Activated CD4-positive, alpha-beta T cell treated with anti-CD3 and anti-CD28 coated beads, Interleukin-2, amount 10 ng/mL, durations not matched to agents 7 days and 5 days (primary cell): ENCODE data around the gene GTF3C5. TPM values are rescaled to one million over a fixed set of nuclear protein-coding genes. Genes with fewer than 3 reads are reported as not detected.
"Not testable (repeated sequence)": the region's sequence is repeated elsewhere in the genome, so short reads cannot be mapped to it uniquely, and the experiment has no call there.

Experiments used
- CTCF ChIA-PET: fragments of 350-600 bp; sonication (Branson Sonifier 250); formaldehyde crosslinking; loops from one replicate; lab custom pipeline; 2021; ENCODE audit warnings: antibody characterized with exemption; lab: Charles Lee
- POLR2A ChIA-PET: fragments of 350-600 bp; sonication (Branson Sonifier 250); formaldehyde crosslinking; loops from one replicate; lab custom pipeline; 2021; ENCODE audit warnings: antibody characterized with exemption; lab: Charles Lee
- DNase-seq: peaks from one replicate; pipeline ENCODE4 v3.0.0-alpha.2; 2020
- H3K27ac Mint-ChIP-seq: one replicate; pipeline ENCODE4 v1.8.0; 2021; ENCODE audit warnings: mild to moderate bottlenecking, moderate library complexity, mixed read lengths
- H3K27me3 Mint-ChIP-seq: one replicate; pipeline ENCODE4 v1.8.0; 2021; ENCODE audit warnings: mixed read lengths
- H3K36me3 Mint-ChIP-seq: one replicate; pipeline ENCODE4 v1.8.0; 2021; ENCODE audit warnings: low read depth, mixed read lengths
- H3K4me1 Mint-ChIP-seq: one replicate; pipeline ENCODE4 v1.8.0; 2021; ENCODE audit warnings: mixed read lengths
- H3K4me3 Mint-ChIP-seq: one replicate; pipeline ENCODE4 v1.8.0; 2021; ENCODE audit warnings: mild to moderate bottlenecking, moderate library complexity, mixed read lengths
- H3K9me3 Mint-ChIP-seq: one replicate; pipeline ENCODE4 v1.8.0; 2021; ENCODE audit warnings: mixed read lengths
- total RNA-seq, 2 experiments: library from RNA; stranded (reverse); gene quantifications; one replicate each; pipeline ENCODE4 v1.2.3, GENCODE V29; 2021

GTF3C5 gene
- total RNA-seq, 2 experiments from 2014 or later, result 75.1 to 87.9 TPM

DNA sequence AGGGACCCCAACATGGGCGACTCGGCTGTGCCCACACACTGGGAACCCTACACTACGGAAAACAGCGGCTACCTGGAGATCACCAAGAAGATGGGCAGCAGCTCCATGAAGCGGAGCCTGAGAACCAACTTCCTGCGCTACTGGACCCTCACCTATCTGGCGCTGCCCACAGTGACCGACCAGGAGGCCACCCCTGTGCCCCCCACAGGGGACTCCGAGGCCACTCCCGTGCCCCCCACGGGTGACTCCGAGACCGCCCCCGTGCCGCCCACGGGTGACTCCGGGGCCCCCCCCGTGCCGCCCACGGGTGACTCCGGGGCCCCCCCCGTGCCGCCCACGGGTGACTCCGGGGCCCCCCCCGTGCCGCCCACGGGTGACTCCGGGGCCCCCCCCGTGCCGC is 40.2 kb downstream of the GTF3C5 start:
- H3K4me3 Mint-ChIP-seq, H3K4me1 Mint-ChIP-seq, H3K36me3 Mint-ChIP-seq, H3K27ac Mint-ChIP-seq, CTCF ChIA-PET, H3K27me3 Mint-ChIP-seq, H3K9me3 Mint-ChIP-seq, DNase-seq: not testable (repeated sequence)
- POLR2A ChIA-PET, result interaction anchor here (0.6 kb wide), 1 partner anchor 88 kb away, joined by 5 read pairs; no protein-coding TSS in a partner anchor

DNA sequence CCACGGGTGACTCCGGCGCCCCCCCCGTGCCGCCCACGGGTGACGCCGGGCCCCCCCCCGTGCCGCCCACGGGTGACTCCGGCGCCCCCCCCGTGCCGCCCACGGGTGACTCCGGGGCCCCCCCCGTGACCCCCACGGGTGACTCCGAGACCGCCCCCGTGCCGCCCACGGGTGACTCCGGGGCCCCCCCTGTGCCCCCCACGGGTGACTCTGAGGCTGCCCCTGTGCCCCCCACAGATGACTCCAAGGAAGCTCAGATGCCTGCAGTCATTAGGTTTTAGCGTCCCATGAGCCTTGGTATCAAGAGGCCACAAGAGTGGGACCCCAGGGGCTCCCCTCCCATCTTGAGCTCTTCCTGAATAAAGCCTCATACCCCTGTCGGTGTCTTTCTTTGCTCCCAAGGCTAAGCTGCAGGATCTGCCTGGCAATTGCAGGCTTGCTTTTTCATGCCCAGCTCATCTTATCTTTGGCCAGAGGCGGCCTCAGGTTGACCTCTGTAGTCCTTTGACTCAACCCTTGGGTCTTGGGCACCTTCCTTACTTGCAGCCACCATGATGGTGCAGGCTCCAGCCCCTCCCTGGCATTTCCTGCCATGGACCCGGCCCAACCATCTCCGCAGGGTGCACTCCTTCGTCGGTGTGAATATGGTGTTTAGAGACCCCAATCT is 40.8 kb downstream of the GTF3C5 start:
- Mint-ChIP-seq H3K9me3 (no peaks in the 10 kb centered on the region), H3K36me3 (peaks cover 4% of the 10 kb centered on the region), H3K4me1 (no peaks in the 10 kb centered on the region), H3K27ac (no peak overlapping the region), H3K27me3 (peaks cover 7% of the 10 kb centered on the region), H3K4me3 (no peak overlapping the region)
- POLR2A ChIA-PET, result interaction anchor here (0.6 kb wide), 1 partner anchor 87 kb away, joined by 5 read pairs; no protein-coding TSS in a partner anchor
- no peak for DNase-seq
- CTCF ChIA-PET, result no interaction called here

DNA sequence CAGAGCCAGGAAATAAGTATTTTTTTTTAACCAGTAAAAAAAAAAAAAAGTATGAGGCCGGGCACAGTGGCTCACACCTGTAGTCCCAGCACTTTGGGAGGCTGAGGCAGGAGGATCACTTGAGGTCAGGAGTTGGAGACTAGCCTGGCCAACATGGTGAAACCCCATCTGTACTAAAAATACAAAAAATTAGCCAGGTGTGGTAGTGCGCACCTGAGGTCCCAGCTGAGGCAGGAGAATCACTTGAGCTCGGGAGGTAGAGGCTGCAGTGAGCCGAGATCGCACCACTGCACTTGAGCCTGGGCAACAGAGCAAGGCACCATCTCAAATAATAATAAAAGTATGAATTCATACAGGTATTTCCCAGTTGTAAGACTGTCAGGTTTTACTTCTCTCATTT is 41.4 kb downstream of the GTF3C5 start:
- H3K9me3 Mint-ChIP-seq, POLR2A ChIA-PET, H3K4me3 Mint-ChIP-seq, CTCF ChIA-PET, DNase-seq, H3K36me3 Mint-ChIP-seq, H3K27ac Mint-ChIP-seq, H3K4me1 Mint-ChIP-seq, H3K27me3 Mint-ChIP-seq: not testable (repeated sequence)

DNA sequence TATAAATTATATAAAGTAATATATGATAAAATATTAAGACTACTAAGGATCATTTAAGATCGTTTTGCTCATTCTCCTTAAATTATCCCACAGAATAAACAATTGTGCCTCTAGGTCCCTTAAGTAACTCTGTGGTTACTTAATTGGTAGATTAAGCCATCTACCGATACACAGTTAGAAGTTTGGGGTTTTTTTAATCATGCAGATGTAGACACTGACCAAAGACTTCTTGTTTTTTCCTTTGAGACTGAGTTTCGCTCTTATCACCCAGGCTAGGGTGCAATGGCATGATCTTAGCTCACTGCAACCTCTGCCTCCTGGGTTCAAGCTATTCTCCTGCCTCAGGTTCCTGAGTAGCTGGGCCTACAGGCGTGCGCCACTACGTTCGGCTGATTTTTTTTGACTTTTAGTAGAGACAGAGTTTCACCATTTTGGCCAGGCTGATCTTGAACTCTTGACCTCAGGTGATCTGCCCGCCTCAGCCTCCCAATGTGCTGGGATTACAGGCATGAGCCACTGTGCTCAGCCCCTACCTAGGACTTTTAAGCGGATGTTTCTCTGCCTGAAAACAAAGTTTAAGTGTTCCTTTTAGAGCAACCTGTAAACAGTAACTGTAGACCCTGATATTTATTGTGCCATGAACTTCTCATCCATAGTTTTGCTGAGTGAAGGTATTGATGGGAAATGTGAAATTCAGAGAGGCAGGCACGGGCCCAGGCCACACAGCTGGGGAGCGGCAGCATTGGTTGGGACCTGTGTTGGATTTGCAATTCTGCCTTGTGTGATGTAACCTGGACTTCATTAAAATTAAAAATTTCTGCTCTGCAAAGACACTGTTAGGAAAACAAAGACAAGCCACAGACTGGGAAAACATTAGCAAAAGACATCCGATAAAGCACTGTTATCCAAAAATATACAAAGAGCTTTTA is 42.6 kb downstream of the GTF3C5 start:
- no peak overlapping the region for H3K27ac Mint-ChIP-seq
- no peaks in the 10 kb centered on the region for H3K4me1 Mint-ChIP-seq
- H3K27me3 Mint-ChIP-seq, result peaks cover 7% of the 10 kb centered on the region
- POLR2A ChIA-PET, result no interaction called here
- no peak overlapping the region for H3K4me3 Mint-ChIP-seq
- CTCF ChIA-PET, result interaction anchor here (1.3 kb wide), 1 partner anchor 51 kb away, joined by 6 read pairs; no protein-coding TSS in a partner anchor
- no peak for DNase-seq
- peaks cover 4% of the 10 kb centered on the region for H3K36me3 Mint-ChIP-seq
- no peaks in the 10 kb centered on the region for H3K9me3 Mint-ChIP-seq

DNA sequence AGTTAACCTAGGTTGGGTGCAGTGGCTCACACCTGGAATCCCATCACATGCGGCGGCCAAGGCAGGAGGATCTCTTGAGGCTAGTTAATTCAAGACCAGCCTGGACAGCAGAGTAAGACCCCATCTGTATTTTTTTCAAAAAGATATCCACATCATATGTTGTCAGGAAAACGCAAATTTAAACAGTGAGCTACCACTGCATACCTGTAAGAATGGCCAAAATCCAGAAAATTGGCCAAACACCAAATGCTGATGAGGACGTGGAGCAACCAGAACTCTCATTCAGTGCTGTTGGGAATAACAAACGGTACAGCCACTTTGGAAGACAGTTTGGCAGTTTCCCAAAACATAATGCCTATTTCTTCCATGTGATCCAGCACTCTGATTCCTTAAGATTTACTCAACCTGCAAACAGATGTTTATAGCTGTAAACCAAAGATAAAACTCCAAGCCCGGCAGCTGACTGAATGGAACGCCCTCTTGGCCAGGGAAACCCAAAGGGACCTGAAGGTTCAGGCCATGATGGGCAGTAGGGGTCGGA is 43.4 kb downstream of the GTF3C5 start:
- H3K4me1 Mint-ChIP-seq, result no peaks in the 10 kb centered on the region
- POLR2A ChIA-PET, result no interaction called here
- H3K27me3 Mint-ChIP-seq, result peaks cover 7% of the 10 kb centered on the region

DNA sequence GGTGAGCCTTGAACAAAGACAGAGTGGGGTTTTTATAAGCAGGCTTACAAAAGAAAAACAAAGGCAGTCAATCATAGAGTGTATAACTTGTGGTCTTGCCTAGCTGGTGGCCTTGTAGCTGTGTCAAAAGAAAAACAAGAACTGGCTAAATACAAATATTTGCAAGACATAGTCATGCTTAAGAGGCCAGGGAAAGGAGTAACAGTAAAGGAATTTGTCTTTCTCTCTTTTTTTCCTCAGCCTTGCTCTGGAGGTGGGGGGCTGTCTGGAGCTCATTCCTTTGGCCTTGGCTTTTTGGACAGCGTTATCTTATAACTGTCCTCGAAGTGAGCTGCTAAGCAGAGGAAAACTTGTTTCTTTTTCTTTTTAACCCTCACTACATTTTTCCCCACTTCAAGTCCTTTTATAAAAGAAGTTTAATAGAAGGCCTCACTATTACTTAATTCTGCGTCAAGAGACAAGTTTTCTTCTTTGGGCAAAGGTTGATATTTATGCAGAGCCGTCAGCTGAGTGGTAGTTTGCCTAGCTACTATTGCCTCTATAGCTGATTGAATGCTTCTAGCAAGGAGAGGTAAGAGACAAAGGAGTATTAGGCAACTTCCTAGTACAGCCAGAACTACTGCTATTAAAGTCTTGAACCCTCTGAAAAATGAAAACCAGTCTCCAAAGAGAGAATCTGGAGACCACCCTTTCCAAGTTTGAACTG is 45.3 kb downstream of the GTF3C5 start:
- no peak overlapping the region for H3K4me3 Mint-ChIP-seq
- CTCF ChIA-PET, result interaction anchor here (1.3 to 1.5 kb wide), 2 partner anchors 53 to 68 kb away, joined by 3 to 4 read pairs; no protein-coding TSS in a partner anchor
- peaks cover 19% of the 10 kb centered on the region for H3K27me3 Mint-ChIP-seq
- no peak overlapping the region for H3K27ac Mint-ChIP-seq
- POLR2A ChIA-PET, result no interaction called here
- H3K36me3 Mint-ChIP-seq, result peaks cover 4% of the 10 kb centered on the region
- H3K4me1 Mint-ChIP-seq, result no peaks in the 10 kb centered on the region
- H3K9me3 Mint-ChIP-seq, result no peaks in the 10 kb centered on the region
- no peak for DNase-seq

More for the DNA sequence above, 43.4 kb downstream of the GTF3C5 start:
- H3K9me3 Mint-ChIP-seq, result no peaks in the 10 kb centered on the region
- H3K36me3 Mint-ChIP-seq, result peaks cover 4% of the 10 kb centered on the region
- H3K4me3 Mint-ChIP-seq, result no peak overlapping the region
- CTCF ChIA-PET, result interaction anchor here (1.3 kb wide), 1 partner anchor 52 kb away, joined by 6 read pairs; no protein-coding TSS in a partner anchor
- DNase-seq, result no peak
- H3K27ac Mint-ChIP-seq, result no peak overlapping the region

DNA sequence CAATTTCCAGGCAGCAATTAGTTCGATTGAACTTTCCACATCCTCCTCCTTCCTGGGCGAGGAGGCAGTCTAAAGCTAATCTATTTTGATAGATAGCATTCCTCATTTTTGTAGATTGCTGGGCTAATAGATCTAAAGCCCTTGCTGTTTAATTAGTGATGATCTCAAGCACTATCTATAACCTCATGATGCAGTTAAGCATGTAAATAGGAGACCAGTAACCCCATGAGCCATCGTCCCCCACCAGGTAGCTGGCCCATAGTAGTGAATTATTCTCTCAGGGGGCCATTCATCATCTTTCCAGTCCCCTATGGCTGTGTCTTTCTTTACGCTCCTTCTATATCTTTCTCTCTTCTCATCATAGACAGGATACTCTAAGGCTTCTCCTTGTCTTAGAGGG is 45.9 kb downstream of the GTF3C5 start:
- ChIA-PET CTCF (interaction anchor here (1.5 kb wide), 1 partner anchor 68 kb away, joined by 3 read pairs; no protein-coding TSS in a partner anchor), POLR2A (no interaction called here)
- no peaks in the 10 kb centered on the region for H3K9me3 Mint-ChIP-seq
- H3K4me3 Mint-ChIP-seq, result no peak overlapping the region
- no peaks in the 10 kb centered on the region for H3K4me1 Mint-ChIP-seq
- peaks cover 3% of the 10 kb centered on the region for H3K36me3 Mint-ChIP-seq
- no peak overlapping the region for H3K27ac Mint-ChIP-seq
- H3K27me3 Mint-ChIP-seq, result peaks cover 19% of the 10 kb centered on the region
- DNase-seq, result no peak

DNA sequence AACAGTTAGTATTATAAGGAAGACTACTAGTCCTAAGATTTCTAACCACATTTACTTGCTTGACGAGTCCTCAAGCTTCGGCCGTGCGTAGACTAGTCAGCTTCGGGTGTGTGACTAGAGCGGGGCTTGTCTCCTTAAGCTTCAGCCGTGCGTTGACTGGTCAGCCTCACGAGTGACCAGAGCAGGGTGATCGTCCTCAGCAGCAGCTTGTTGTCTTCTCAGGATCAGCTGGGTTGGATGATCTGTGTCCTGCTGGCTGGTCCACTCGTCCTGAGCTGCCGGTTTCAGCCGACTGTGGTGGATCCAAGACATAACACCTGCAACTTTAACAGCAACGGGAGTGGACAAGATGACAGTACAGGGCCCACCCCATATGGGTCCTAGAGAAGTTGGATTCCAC is 47.7 kb downstream of the GTF3C5 start:
- Mint-ChIP-seq H3K4me3 (no peak overlapping the region), H3K27ac (no peak overlapping the region), H3K36me3 (no peaks in the 10 kb centered on the region), H3K9me3 (no peaks in the 10 kb centered on the region), H3K4me1 (peaks cover 1% of the 10 kb centered on the region), H3K27me3 (peaks cover 19% of the 10 kb centered on the region)
- no peak for DNase-seq
- ChIA-PET CTCF (interaction anchor here (1.1 kb wide), 1 partner anchor 35 kb away, joined by 3 read pairs; no protein-coding TSS in a partner anchor), POLR2A (no interaction called here)

DNA sequence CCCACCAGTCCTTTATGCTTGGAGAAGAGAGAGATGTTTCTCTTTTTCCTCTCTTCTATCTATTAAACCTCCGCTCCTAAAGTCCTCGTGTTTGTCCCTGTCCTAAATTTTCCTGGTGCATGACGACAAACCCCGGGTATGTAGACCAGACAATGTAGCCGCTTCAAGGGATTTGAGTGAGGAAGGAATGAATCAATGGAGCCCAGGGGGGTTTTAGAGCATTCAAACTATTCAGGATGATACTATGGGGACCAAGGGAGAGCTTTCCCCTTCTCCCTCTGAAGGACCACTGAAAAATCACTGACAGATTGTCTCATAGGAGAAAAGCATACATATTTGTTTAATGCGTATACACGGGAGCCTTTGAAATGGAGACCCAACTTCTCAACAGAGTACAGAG is 49.4 kb downstream of the GTF3C5 start:
- Mint-ChIP-seq H3K27ac (no peak overlapping the region), H3K9me3 (no peaks in the 10 kb centered on the region), H3K27me3 (peaks cover 17% of the 10 kb centered on the region), H3K4me1 (peaks cover 1% of the 10 kb centered on the region), H3K36me3 (no peaks in the 10 kb centered on the region), H3K4me3 (no peak overlapping the region)
- DNase-seq, result no peak
- POLR2A ChIA-PET, result no interaction called here
- CTCF ChIA-PET, result interaction anchor here (0.7 to 1.2 kb wide), 2 partner anchors 27 to 65 kb away, joined by 3 read pairs; no protein-coding TSS in a partner anchor

DNA sequence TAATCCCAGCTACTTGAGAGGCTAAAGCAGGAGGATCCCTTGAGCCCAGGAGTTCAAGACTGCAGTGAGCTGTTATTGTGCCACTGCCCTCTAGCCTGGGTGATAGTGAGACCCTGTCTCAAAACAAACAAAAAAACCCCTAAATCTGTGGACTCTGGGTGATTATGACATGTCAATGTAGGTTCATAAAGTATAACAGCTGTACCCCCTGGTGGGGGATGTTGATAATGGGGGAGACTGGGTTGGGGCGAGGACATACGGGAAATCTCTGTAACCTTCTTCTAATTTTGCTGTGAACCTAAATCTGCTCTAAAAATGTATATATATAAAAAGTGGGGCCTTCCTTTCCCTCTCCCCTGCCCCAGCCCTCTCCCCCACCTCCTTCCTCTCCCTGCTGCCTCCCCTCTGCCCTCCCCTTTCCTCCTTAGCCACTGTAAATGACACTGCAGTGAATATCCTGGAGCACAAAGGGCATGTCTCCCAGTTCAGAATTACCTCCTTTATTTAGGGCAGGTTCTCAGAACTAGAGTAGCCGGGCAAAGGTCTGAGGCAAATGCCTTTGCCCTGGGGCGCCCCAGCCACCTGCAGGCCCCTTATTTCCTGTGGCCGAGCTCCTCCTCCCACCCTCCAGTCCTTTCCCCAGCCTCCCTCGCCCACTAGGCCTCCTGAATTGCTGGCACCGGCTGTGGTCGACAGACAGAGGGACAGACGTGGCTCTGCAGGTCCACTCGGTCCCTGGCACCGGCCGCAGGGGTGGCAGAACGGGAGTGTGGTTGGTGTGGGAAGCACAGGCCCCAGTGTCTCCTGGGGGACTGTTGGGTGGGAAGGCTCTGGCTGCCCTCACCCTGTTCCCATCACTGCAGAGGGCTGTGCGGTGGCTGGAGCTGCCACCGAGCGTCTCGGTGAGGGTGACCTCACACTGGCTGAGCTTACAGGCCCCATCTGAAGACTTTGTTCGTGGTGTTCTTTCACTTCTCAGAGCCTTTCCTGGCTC is 50.3 kb downstream of the GTF3C5 start:
- H3K4me3 Mint-ChIP-seq, H3K4me1 Mint-ChIP-seq, H3K9me3 Mint-ChIP-seq, H3K27ac Mint-ChIP-seq, H3K36me3 Mint-ChIP-seq, DNase-seq, POLR2A ChIA-PET: not testable (repeated sequence)
- CTCF ChIA-PET, result interaction anchor here (0.7 kb wide), 1 partner anchor 26 kb away, joined by 3 read pairs; no protein-coding TSS in a partner anchor
- peaks cover 12% of the 10 kb centered on the region for H3K27me3 Mint-ChIP-seq

DNA sequence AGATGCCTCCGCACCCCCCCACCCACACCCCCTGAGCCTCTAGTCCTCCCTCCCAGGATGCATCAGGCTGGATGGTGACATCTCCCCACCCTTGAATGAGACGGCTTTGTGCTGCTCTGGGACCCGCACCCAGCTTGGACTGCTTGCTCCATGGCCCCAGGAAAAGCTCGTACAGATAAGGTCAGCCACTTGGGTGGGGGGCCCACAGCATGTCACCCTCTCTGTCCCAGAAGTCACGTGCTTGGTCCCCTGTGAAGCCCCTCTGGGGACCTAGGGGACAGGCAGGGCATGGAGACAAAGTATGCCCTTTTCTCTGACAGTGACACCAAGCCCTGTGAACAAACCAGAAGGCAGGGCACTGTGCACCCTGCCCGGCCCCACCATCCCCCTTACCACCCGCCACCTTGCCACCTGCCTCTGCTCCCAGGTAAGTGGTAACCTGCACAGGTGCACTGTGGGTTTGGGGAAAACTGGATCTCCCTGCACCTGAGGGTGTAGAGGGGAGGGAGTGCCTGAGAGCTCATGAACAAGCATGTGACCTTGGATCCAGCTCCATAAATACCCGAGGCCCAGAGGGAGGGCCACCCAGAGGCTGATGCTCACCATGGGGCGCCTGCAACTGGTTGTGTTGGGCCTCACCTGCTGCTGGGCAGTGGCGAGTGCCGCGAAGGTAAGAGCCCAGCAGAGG is 51.3 kb downstream of the GTF3C5 start:
- H3K36me3 Mint-ChIP-seq, POLR2A ChIA-PET, H3K4me1 Mint-ChIP-seq, DNase-seq, CTCF ChIA-PET, H3K27ac Mint-ChIP-seq, H3K9me3 Mint-ChIP-seq, H3K4me3 Mint-ChIP-seq: not testable (repeated sequence)
- peaks cover 12% of the 10 kb centered on the region for H3K27me3 Mint-ChIP-seq
